ENCODE results near the gene DLST.

The DLST gene

DNA sequence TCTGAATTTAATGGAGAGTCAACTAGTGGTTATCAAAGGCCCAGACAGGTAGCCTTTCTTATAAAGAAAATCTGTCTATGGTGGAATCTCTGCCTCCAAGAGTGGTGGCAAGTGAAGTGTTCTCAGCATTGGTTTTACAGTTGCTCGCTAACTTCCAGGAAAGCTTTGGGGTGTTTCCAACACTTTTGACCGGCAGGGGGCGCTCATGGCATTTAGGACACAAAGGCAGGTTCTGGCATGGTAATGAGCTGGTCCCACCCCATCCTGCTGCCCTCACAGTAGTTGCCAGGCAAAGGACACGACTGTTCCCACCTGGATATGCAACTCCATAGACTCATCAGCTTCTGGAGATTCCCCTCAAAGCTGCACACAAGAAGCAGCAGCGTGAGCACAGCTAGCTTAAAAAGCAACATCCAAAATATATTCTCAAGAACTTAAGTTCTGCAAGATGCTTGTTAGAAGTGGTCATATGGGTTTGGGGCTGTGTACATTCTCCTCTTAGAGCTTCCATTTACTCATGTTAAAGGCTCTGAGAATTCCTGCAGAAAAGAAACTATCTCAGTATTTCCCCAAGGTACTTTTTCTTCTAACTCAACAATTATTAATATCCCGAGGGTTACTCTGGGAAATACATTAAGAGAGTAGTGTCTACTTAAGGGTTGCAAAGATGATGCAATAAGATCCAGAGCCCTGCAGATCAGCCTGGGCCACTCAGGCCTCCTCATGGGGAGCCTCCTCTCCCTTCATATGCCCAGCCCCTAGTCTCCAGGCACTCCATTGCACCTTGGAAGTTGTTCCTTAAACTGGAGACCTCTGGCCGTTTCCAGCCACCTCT is 20.6 kb upstream of the DLST start:
- DNase-seq = peak; percentile 97

DNA sequence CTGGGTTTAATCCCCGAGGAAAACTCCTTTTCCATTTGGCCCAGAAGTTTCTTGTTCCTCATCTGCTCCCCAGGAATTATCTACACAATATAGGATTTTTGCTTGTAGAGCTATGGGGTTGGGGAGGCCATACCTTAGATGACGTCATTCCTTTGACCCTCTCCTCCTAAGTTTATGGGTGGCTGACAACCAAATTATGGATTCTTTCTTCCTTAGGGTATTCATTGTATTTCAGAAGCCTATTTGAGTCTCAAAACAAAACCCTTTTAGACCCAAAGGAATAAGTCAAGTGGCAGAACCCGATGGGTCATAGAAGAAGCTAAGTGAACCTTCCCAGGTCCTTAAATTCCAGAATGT is 20.0 kb upstream of the DLST start:
- DNase-seq = no peak
- ATAC-seq = no peak

More for the DNA sequence above, 20.6 kb upstream of the DLST start:
- peak; percentile 86 for ATAC-seq

DNA sequence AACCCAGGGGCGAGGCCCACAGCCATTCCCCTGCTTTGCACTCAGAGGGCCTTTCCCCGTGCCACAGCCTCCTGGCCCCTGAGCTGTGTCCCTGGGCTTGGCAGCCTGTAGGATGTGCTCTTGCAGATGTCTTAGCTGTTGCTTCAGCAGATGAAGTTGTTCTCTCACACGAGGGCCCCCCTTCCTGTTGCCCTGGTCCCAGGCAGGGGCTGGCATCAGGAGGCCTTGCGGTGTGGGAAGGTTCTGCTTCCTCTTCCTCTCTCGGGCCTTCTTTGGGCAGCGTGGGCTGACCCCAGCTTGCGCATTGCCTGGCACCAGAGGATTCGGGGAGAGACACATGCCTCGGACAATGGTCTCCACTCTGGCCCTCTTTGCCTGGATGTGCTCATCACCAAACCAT is 18.4 kb upstream of the DLST start:
- ATAC-seq = no peak
- no peak for DNase-seq

DNA sequence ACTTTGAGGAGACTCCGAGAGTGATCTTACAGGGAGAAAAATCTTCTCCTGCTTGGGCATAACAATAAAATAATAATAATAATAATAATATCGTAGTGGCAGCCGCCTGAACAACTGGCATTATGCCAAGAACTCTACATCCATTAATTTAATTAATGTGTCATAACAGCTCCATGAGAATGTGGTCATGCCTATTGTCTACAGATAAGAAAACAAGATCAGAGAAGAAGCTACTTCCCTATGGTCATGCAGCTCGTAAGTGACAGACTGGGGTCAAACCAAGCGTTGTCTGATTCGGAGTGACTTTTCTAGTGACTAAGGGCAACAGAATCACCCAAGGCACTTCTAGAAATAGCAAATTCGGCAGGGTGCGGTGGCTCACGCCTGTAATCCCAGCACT is 17.5 kb upstream of the DLST start:
- ATAC-seq = no peak
- DNase-seq = no peak

DNA sequence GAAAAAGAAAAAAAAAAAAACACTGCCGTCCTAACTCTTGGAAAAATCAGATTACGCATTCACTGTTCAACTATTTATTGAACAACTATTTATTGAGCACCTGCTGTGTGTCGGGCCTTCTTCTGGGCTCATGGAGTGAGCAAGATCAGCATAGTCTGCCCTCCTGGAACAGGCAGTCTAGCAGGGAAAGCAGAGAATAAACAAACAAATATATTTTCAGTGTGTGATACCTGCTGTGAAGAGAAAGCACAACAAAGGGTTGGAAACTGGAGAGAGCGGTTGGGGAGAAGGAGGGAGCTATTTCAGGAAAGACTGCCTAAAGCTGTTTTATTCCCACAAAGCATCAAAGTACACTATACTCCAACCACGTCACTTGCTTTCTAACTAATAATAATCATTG is 16.6 kb upstream of the DLST start:
- DNase-seq = no peak
- no peak for ATAC-seq

- ATAC-seq (no peak), DNase-seq (no peak)
Measured at GRCh38 chr14:74866708-74867389, 14.9 kb upstream of the DLST start.

GRCh38 chr14:74867673-74868072 is 14.0 kb upstream of the DLST start:
- peak; percentile 99 for ATAC-seq
- DNase-seq = peak; percentile 63

DNA sequence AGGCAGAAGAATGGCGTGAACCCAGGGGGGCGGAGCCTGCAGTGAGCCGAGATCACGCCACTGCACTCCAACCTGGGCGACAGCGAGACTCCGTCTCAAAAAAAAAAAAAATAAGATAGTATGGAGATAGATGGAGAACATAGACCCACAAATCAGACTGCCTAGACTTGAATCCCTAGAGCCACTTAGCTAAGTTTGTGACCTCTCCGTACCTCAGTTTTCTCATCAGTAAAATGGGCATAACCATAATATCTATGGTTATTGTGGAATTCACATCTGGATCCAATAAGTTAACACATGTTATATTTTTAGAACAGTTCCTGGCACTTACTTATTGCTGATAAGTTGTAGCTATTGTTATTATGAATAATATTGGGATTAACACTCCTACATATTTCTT is 13.0 kb upstream of the DLST start:
- ATAC-seq = no peak

GRCh38 chr14:74871819-74872218 is 9.9 kb upstream of the DLST start:
- no peak for ATAC-seq
- DNase-seq = no peak

More for the DNA sequence above, 13.0 kb upstream of the DLST start:
- no peak for DNase-seq

DNA sequence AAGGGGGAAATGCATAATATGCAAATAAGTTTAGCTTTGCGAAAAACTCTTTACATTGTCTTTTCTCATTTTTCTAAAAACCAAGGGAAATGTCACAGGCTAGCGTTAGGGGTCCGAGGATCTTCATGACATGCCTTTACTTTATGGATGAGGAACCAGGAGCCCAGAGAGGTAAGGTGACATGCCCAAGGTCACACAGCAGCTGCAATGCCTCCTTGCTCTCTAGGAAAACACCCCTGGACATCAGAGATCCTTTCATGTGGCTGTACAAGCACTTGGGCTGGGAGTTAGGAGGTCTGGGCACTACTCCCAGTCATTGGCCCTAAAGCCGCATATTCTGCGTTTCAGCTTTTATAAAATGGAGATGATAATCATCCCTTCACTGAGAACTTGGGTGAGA is 6.5 kb upstream of the DLST start:
- DNase-seq (no peak), ATAC-seq (no peak)

- ATAC-seq (peak; percentile 53), DNase-seq (peak; percentile 47)
Measured at GRCh38 chr14:74875941-74876913, 5.5 kb upstream of the DLST start, which contains the start of gene PROX2. Gene PROX2 (minus strand): TSS chr14:74876145. CDS start chr14:74863834, 12,311 bp downstream.

DNA sequence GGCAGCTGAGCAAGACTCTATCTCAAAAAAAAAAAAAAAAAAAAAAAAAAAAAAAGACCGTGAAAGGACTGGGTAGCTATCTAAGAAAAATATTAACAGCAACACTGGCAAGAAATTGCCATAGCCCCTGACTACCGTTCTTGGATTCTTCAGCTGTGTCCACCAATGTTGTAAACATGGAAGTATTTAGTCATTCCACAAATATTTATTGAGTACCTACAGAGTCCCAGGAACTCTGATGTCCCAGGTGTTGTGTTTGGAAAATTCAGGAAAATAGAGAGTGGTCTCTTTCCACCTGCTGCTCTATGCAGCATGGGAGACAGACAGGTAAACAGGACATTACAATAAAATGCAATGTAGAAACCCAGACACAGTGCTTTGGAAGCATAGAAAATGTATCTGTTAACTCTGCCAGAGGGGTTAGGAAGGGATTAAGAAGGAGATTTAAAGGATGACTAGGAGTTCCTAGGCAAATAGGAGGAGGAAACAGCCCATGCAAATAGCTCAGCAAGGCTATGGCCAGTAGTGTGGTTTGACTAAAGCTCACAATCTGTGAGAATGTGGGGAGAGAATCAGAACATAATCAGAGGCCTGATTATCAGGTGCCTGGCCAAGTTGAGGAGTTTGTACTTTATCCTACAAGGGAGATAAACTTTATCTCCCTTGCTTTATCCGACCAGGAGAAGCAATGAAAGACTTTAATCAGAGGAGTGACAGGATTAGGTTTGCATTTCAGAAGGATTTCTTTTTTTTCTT is 2.1 kb upstream of the DLST start:
- ATAC-seq = no peak
- no peak for DNase-seq

DNA sequence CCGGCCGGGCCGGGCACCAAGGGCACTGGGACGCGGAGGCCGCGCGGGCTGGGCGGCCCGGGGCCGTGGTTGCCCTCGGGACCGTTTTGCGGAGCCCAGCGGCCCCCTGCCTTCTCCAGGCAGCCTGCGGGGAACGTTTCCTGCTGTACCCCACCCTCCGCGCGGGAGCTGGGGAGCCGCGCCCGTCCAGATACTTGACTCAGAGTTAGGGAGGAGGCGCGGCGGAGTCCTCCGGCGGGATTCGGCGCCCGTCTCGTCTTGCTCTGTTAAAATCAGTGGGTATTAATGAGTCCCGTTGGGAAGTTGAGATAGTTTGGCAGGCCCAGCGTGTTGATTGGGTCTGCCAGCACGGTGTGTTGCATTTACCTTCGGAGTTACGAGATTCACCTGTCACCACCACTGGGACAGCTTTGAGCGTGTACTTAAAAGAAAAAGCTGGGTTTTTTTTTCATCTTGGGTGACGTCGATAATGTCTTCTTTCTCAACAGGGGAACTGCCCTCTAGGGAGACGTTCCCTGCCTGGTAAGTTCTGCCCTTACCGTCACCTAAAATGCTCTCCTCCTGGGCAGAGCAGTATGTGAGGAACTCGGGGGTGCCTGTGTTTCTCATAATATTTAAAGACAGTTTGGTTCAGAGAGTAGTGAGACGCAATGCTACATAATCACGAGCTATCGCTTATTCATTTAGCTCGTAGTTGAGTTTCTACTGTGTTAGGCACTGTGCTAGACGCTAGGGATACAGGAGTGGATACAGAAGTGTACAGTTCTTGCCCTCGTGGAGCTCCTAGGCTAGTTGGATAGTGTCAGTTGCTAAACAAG is 596 bp downstream of the DLST start:
- DNase-seq = peak; percentile 56

DNA sequence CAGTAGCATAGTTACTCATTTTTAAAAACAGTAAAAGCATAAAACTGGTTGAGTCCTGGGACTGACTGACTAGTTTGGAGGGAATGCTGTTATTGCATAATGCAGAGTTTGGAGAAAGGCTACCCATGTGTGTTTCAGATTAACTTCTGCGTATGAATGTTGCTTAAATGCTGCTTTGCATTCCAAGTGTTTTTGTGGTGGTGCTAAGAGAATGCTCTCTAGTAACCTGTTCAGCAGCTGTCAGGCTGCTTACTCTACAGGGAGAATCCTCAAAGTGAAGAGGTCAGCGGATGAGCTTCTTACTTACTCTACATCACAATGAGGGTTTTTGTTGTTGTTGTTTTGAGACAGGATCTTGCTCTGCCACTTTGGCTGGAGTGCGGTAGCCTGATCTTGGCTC is 4.3 kb downstream of the DLST start:
- DNase-seq (no peak), ATAC-seq (no peak)

More for the DNA sequence above, 596 bp downstream of the DLST start:
- peak; percentile 38 for ATAC-seq

- no peak for DNase-seq
- ATAC-seq = no peak
Measured at GRCh38 chr14:74888164-74889158, 6.7 kb downstream of the DLST start.

DNA sequence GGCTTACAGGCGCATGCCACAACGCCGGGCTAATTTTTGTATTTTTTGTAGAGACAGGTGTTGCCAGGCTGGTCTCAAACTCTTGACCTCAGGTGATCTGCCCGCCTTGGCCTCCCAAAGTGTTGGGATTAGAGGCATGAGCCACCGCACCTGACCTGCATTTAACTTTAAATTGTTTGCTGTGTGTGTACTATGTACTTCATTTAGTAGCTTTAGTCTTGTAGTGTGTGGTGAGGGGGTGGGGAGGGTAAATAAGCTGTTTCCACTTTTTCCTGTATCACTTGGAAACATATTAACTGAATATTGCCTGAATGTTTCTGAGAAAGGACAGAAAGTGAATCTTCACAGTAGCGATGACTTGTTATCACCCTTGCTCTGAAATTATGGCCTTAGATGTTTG is 8.5 kb downstream of the DLST start:
- no peak for DNase-seq
- ATAC-seq = no peak

- DNase-seq (no peak), ATAC-seq (no peak)
Measured at GRCh38 chr14:74891870-74892269, 10.2 kb downstream of the DLST start.

DNA sequence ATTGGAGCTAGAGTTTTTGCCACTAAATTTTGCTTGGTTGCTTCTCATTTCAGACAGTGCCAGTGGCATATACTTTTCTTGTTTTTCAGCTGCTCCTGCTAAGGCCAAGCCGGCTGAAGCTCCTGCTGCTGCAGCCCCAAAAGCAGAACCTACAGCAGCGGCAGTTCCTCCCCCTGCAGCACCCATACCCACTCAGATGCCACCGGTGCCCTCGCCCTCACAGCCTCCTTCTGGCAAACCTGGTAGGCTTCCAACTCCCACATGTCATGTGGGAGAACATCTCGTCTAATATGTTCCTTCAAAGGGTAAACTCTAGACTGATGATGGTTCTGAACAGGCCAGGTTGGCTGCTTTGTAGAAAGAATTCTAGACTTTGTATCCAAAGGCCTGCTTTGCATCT is 11.0 kb downstream of the DLST start:
- no peak for ATAC-seq
- no peak for DNase-seq

- ATAC-seq = no peak
- DNase-seq = no peak
Measured at GRCh38 chr14:74893614-74894091, 11.9 kb downstream of the DLST start.

Data from stimulated activated naive CD8-positive, alpha-beta T cell treated with anti-CD3 and anti-CD28 coated beads, Interleukin-15, Interleukin-2, amounts not matched to agents 100 U/mL and 50 U/mL, for 24 hours (primary cell).